Muscle layer of duodenum (tissue), 2 donors: Measurements from ENCODE around the gene FMR1NB.

Source experiments
- H3K27ac ChIP-seq: one replicate; pipeline ENCODE4 v1.7.0; 2013; ENCODE audit warnings: mild to moderate bottlenecking, low read length
- H3K27me3 ChIP-seq: one replicate; pipeline ENCODE4 v1.7.0; 2013; ENCODE audit warnings: low read depth, mild to moderate bottlenecking, control low read depth, low read length
- H3K36me3 ChIP-seq, 2 donors: one replicate each; pipeline ENCODE4 v1.7.0; 2013; ENCODE audit warnings: low read length in 2 of 2, control low read depth in 1 of 2, mild to moderate bottlenecking in 1 of 2; ENCODE audit not compliant: insufficient read depth in 2 of 2, control insufficient read depth in 1 of 2
- H3K4me1 ChIP-seq, 2 donors: one replicate each; pipeline ENCODE4 v1.7.0; 2013; ENCODE audit warnings: low read length in 2 of 2, mild to moderate bottlenecking in 2 of 2, control low read depth in 1 of 2, moderate library complexity in 1 of 2; ENCODE audit not compliant: insufficient read depth in 2 of 2, control insufficient read depth in 1 of 2
- H3K4me3 ChIP-seq, 2 donors: one replicate each; pipeline ENCODE4 v1.7.0; 2013; ENCODE audit warnings: low read length in 2 of 2, low read depth in 1 of 2, mild to moderate bottlenecking in 1 of 2
- H3K9me3 ChIP-seq, 2 donors: one replicate each; pipeline ENCODE4 v1.7.0; 2013; ENCODE audit warnings: low read length in 2 of 2, control low read depth in 1 of 2, mild to moderate bottlenecking in 1 of 2; ENCODE audit not compliant: control insufficient read depth in 1 of 2
- donor health status: healthy.

The FMR1NB gene

GRCh38 chrX:148020329-148020728 lies 39.2 kb downstream of the FMR1NB start:
- Histone ChIP-seq H3K36me3 (no peaks in the 10 kb centered on the region), H3K27me3 (no peaks in the 10 kb centered on the region), H3K4me3 (no peak overlapping the region), H3K27ac (no peak overlapping the region), H3K4me1 (no peaks in the 10 kb centered on the region), H3K9me3 (no peaks in the 10 kb centered on the region)

GRCh38 chrX:148024425-148025148 lies 43.5 kb downstream of the FMR1NB start:
- H3K4me1 ChIP-seq = no peaks in the 10 kb centered on the region
- no peak overlapping the region for H3K27ac ChIP-seq
- no peak overlapping the region for H3K4me3 ChIP-seq
- no peaks in the 10 kb centered on the region for H3K9me3 ChIP-seq
- no peaks in the 10 kb centered on the region for H3K27me3 ChIP-seq
- no peaks in the 10 kb centered on the region for H3K36me3 ChIP-seq

DNA sequence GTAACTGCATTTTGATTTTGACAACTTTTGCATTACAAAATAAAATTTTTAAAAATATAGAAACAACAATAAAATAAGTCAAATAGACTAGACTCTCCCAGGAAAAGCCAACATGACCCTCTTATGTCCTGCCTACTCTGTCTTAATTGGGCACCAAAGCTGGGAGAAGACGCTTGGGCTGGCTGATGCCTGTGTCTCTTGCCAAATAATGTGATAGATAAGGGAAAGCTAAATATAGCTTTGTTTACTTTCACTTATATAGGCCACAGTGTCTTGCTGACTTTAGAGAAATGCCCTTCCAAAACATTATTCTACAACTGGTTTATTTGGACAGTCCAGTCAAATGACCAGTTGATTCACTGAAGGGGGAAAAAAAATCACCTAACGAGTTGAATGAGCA lies 54.2 kb downstream of the FMR1NB start:
- Histone ChIP-seq H3K4me1 (no peaks in the 10 kb centered on the region), H3K9me3 (no peaks in the 10 kb centered on the region), H3K36me3 (no peaks in the 10 kb centered on the region), H3K27me3 (no peaks in the 10 kb centered on the region), H3K27ac (no peak overlapping the region), H3K4me3 (no peak overlapping the region)

DNA sequence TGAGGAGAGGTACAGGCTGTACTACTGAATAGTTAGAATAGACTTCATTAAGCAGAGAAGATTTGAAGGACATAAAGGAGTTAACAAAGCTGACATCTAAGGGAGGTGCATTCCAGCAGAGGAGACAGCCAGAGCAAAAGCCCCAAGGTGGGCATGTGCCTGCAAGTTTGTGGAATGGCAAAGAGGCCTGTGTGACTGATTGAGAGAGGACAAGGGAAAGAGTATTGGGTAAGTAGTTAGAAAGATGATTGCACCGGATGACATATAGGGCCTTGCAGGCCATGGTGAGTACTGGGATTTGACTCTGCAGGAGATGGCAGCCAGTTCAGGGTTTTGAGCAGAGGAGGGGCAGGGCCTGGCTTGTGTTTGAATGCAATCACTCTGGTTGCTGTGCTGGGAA lies 55.9 kb downstream of the FMR1NB start:
- no peaks in the 10 kb centered on the region for H3K36me3 ChIP-seq
- H3K27ac ChIP-seq = no peak overlapping the region
- no peaks in the 10 kb centered on the region for H3K27me3 ChIP-seq
- H3K4me1 ChIP-seq = no peaks in the 10 kb centered on the region
- H3K4me3 ChIP-seq = no peak overlapping the region
- no peaks in the 10 kb centered on the region for H3K9me3 ChIP-seq

GRCh38 chrX:148043271-148043855 lies 62.2 kb downstream of the FMR1NB start:
- Histone ChIP-seq H3K36me3 (no peaks in the 10 kb centered on the region), H3K27me3 (no peaks in the 10 kb centered on the region), H3K9me3 (no peaks in the 10 kb centered on the region), H3K4me3 (no peak overlapping the region), H3K4me1 (no peaks in the 10 kb centered on the region), H3K27ac (no peak overlapping the region)

DNA sequence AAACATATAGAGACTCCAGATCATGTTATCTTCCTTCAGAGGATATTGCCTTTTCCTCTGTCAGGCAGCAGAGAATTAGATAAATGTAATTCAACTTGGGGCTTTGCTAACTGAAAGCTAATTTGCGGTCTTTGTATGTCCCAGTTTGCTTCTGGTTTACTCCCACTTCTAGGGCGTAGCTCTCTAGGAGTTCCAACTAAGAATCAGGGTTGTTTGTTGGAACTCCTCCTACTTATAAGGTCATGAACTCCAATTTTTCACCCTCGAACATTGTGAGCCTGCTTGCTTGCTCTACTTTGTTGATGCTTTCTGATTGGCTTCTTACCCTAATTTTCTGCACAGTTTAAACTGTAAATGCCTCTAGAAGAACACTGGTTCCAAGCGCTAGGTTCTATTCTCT lies 66.1 kb downstream of the FMR1NB start:
- H3K27me3 ChIP-seq = no peaks in the 10 kb centered on the region
- H3K4me1 ChIP-seq = no peaks in the 10 kb centered on the region
- H3K36me3 ChIP-seq = no peaks in the 10 kb centered on the region
- no peaks in the 10 kb centered on the region for H3K9me3 ChIP-seq
- H3K27ac ChIP-seq = no peak overlapping the region
- no peak overlapping the region for H3K4me3 ChIP-seq

DNA sequence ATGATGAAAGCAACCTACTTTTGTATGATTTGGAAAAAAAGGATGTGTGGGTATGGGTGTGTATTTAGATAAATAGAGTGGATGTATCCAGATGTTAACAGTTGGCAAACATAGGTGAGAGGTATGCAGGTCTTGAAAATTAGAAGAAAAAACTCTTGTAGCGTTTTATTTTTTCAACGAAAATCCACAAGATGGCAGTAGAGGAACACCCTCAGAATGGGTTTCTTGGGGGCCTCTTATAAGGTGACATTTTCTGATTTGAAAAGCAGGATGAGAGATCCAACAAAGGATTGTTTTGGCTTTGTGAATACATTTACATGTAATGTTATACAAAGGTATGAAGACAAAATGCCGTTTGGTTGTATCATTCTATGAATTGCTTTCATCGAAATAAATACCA lies 68.3 kb downstream of the FMR1NB start:
- Histone ChIP-seq H3K27ac (no peak overlapping the region), H3K4me3 (no peak overlapping the region), H3K9me3 (no peaks in the 10 kb centered on the region), H3K27me3 (no peaks in the 10 kb centered on the region), H3K36me3 (no peaks in the 10 kb centered on the region), H3K4me1 (no peaks in the 10 kb centered on the region)

GRCh38 chrX:148051973-148052372 lies 70.8 kb downstream of the FMR1NB start:
- Histone ChIP-seq H3K4me3 (no peak overlapping the region), H3K4me1 (no peaks in the 10 kb centered on the region), H3K27me3 (no peaks in the 10 kb centered on the region), H3K27ac (no peak overlapping the region), H3K36me3 (no peaks in the 10 kb centered on the region), H3K9me3 (no peaks in the 10 kb centered on the region)

DNA sequence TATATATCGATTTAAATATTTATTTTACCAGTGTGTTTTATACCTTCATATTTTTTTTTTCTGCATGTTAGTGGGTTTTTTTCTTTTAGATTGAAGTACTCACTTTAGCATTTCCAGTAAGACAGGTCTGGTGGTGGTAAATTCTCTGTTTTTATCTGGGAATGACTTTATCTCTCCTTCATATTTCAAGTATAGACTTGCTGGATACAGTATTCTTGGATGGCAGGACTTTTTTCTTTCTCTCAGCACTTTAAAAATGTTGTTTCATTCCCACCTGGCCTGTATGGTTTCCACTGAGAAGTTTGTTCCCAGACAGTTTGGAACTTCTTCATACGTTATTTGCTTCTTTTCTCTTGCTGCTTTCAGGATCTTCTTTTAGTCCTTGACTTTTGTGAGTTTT lies 86.1 kb downstream of the FMR1NB start:
- Histone ChIP-seq H3K27ac (no peak overlapping the region), H3K27me3 (no peaks in the 10 kb centered on the region), H3K4me3 (no peak overlapping the region), H3K9me3 (no peaks in the 10 kb centered on the region), H3K4me1 (no peaks in the 10 kb centered on the region), H3K36me3 (no peaks in the 10 kb centered on the region)

- no peak overlapping the region for H3K4me3 ChIP-seq
- H3K27me3 ChIP-seq = no peaks in the 10 kb centered on the region
- H3K9me3 ChIP-seq = no peaks in the 10 kb centered on the region
- no peaks in the 10 kb centered on the region for H3K36me3 ChIP-seq
- H3K27ac ChIP-seq = no peak overlapping the region
- no peaks in the 10 kb centered on the region for H3K4me1 ChIP-seq
Observed at GRCh38 chrX:148069759-148070503, 88.8 kb downstream of the FMR1NB start.

DNA sequence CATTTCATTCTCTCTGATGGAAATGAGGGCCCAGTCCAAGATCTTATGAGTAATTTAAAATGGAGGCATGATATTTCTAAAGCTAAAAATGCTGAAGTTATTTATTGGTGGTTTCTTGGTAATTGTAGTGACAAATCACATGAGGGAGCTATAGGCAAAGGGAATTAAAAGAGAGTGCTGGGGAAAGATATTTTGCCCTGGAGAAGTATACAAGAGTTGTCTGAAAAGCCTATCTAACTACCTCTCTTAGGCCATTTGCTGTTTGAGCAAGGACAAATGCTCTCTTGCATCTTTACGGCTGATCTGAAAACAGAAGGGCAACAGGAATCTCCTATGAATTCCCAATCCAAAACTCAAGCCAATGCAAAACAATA lies 89.4 kb downstream of the FMR1NB start:
- H3K36me3 ChIP-seq = no peaks in the 10 kb centered on the region

More for the DNA sequence above, 89.4 kb downstream of the FMR1NB start:
- Histone ChIP-seq H3K27ac (no peak overlapping the region), H3K9me3 (no peaks in the 10 kb centered on the region), H3K4me1 (no peaks in the 10 kb centered on the region), H3K27me3 (no peaks in the 10 kb centered on the region), H3K4me3 (no peak overlapping the region)
